ENCODE data around the gene HUNK.

- TF ChIP-seq CTCF (conservative IDR thresholded peaks at IDR 0.05; ENCODE audit: low read depth in 2 of 2), result no peak
- TF ChIP-seq EZH2 (IDR thresholded peaks at IDR 0.05; ENCODE audit: low read depth, unreplicated experiment), result no peak
- TF ChIP-seq EZH2phosphoT487 (IDR thresholded peaks at IDR 0.05; ENCODE audit: unreplicated experiment), result no peak
- TF ChIP-seq POLR2AphosphoS5 (IDR thresholded peaks at IDR 0.05; ENCODE audit: low read depth), result no peak
- no peak for TF ChIP-seq CREB1 (CRISPR knock-in tag; IDR thresholded peaks at IDR 0.05; ENCODE audit: low read depth)
These were observed 40.4 kb downstream of the HUNK start for GRCh38 chr21:31913182-31913608.
